Esophagus muscularis mucosa (tissue), 3 donors: ENCODE measurements around the gene D2HGDH.

Source experiments
- POLR2A ChIP-seq: fragments of 450-650 bp; IDR thresholded peaks from one replicate; pipeline ENCODE4 v1.6.1; 2017; ENCODE audit warnings: antibody characterized with exemption, moderate library complexity, mild to moderate bottlenecking, low read depth
- TF ChIP-seq, protein P1 (sequence below), 3 experiments: fragments of 200-600 bp in 2 of 3; fragments of 450-650 bp in 1 of 3; sonication (generic) in 2 of 3; IDR thresholded peaks; one replicate each; pipeline ENCODE4 v1.5.1; 2017 to 2019; ENCODE audit warnings: antibody characterized with exemption in 3 of 3, mild to moderate bottlenecking in 2 of 3, moderate library complexity in 1 of 3

DNA sequence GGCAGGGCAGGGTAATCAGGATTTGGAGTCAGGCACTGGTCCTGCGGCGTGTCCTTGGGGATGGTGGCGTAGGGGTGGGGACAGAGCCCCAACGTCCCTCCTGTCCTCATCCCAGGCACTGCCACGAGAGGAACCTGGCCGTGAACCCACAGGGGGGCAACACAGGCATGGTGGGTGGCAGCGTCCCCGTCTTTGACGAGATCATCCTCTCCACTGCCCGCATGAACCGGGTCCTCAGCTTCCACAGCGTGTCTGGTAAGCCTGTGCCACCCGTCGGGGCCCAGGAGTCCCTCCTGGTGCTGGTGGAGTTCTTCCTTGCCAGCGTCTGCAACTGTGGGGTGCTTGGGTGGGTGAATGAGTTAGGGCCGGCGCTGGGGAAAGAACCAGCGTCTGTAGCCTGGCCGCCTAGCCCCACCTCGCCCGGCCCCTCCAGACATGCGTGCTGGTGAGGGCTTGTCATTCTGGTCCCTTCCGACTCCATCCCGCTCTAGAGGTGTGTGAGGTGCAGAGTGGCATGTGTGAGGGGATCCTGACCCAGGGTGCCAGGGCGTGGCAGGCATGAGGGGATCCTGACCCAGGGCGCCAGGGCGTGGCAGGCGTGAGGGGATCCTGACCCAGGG is 8.0 kb downstream of the D2HGDH start:
- TF ChIP-seq, protein P1, sequence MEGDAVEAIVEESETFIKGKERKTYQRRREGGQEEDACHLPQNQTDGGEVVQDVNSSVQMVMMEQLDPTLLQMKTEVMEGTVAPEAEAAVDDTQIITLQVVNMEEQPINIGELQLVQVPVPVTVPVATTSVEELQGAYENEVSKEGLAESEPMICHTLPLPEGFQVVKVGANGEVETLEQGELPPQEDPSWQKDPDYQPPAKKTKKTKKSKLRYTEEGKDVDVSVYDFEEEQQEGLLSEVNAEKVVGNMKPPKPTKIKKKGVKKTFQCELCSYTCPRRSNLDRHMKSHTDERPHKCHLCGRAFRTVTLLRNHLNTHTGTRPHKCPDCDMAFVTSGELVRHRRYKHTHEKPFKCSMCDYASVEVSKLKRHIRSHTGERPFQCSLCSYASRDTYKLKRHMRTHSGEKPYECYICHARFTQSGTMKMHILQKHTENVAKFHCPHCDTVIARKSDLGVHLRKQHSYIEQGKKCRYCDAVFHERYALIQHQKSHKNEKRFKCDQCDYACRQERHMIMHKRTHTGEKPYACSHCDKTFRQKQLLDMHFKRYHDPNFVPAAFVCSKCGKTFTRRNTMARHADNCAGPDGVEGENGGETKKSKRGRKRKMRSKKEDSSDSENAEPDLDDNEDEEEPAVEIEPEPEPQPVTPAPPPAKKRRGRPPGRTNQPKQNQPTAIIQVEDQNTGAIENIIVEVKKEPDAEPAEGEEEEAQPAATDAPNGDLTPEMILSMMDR (IDR thresholded peaks at IDR 0.05) = no peak
- no peak for TF ChIP-seq POLR2A
